NCI-H128 (cell line): ENCODE measurements around the gene CRIP2.

Experiments
- DNase-seq: peaks from one replicate; lab custom pipeline; 2025; ENCODE audit not compliant: unreplicated experiment; lab: John Stamatoyannopoulos, UW

The CRIP2 gene

GRCh38 chr14:105474483-105475268 is at the start of gene CRIP2:
CRIP2 (plus strand) TSS chr14:105474821; CDS start chr14:105474863, 42 bp downstream.
- DNase-seq, result peak; percentile 39

- DNase-seq, result no peak
Measured at GRCh38 chr14:105424861-105425260, 49.8 kb upstream of the CRIP2 start.

- DNase-seq, result no peak
Measured at GRCh38 chr14:105425823-105426247, 48.8 kb upstream of the CRIP2 start.

- DNase-seq, result no peak
Measured at GRCh38 chr14:105426416-105427130, 48.0 kb upstream of the CRIP2 start.

- no peak for DNase-seq
Measured at GRCh38 chr14:105427412-105427811, 47.2 kb upstream of the CRIP2 start.

- no peak for DNase-seq
Measured at GRCh38 chr14:105427936-105428485, 46.6 kb upstream of the CRIP2 start.

- no peak for DNase-seq
Measured at GRCh38 chr14:105430042-105430441, 44.6 kb upstream of the CRIP2 start.

GRCh38 chr14:105430565-105430964 is 44.1 kb upstream of the CRIP2 start:
- no peak for DNase-seq

- no peak for DNase-seq
Measured at GRCh38 chr14:105431256-105431655, 43.4 kb upstream of the CRIP2 start.

GRCh38 chr14:105432657-105433056 is 42.0 kb upstream of the CRIP2 start:
- no peak for DNase-seq

- no peak for DNase-seq
Measured at GRCh38 chr14:105433161-105433605, 41.4 kb upstream of the CRIP2 start.

GRCh38 chr14:105436402-105436801 is 38.2 kb upstream of the CRIP2 start:
- no peak for DNase-seq

- DNase-seq, result no peak
Measured at GRCh38 chr14:105436891-105437722, 37.5 kb upstream of the CRIP2 start.

GRCh38 chr14:105437723-105438500 is 36.7 kb upstream of the CRIP2 start:
- DNase-seq, result no peak

- no peak for DNase-seq
Measured at GRCh38 chr14:105439179-105439578, 35.4 kb upstream of the CRIP2 start.

- no peak for DNase-seq
Measured at GRCh38 chr14:105439710-105440553, 34.7 kb upstream of the CRIP2 start.

GRCh38 chr14:105440554-105440900 is 34.1 kb upstream of the CRIP2 start:
- no peak for DNase-seq

- DNase-seq, result no peak
Measured at GRCh38 chr14:105440992-105441391, 33.6 kb upstream of the CRIP2 start.

GRCh38 chr14:105442125-105442524 is 32.5 kb upstream of the CRIP2 start:
- no peak for DNase-seq

- DNase-seq, result no peak
Measured at GRCh38 chr14:105442834-105443233, 31.8 kb upstream of the CRIP2 start.
